HTERT RPE-1 (cell line): ENCODE measurements around the gene INTS1.

Experiments
- in situ Hi-C: fragments of 300-500 bp; cut with MboI; formaldehyde crosslinking; loops from 4 replicates; pipeline ENCODE4 v1.14.3; 2020; ENCODE audit warnings: low sequenced_read_pairs

Gene INTS1

GRCh38 chr7:1490837-1491236 is 13.4 kb downstream of the INTS1 start:
- in situ Hi-C loops, result no loop called here

GRCh38 chr7:1489336-1489735 is 14.9 kb downstream of the INTS1 start:
- in situ Hi-C loops, result no loop called here

GRCh38 chr7:1488016-1488415 is 16.2 kb downstream of the INTS1 start:
- in situ Hi-C loops, result no loop called here

DNA sequence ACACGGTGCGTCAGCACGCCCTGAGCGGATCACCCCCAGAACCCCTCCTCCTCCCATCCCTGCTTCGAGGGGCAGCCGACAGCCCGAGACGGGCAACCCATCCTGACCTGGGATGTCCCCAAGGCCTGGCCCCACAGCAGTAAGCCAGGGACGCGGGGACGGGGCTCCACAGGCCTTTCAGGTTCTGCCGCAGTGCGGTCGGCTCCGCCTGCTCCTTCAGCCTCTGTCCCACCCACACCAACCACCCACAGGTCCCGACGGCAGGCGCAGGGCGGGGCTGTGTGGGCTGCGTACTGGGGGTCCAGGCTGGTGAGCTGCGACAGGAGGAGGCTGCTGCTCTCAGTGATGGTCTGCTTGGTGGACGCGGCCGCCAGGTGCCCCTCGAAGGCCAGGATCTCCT is 16.7 kb downstream of the INTS1 start:
- in situ Hi-C loops, result no loop called here

- in situ Hi-C loops, result no loop called here
These were observed 17.6 kb downstream of the INTS1 start for GRCh38 chr7:1486571-1486970.

GRCh38 chr7:1485156-1485555 is 19.0 kb downstream of the INTS1 start:
- in situ Hi-C loops, result no loop called here

DNA sequence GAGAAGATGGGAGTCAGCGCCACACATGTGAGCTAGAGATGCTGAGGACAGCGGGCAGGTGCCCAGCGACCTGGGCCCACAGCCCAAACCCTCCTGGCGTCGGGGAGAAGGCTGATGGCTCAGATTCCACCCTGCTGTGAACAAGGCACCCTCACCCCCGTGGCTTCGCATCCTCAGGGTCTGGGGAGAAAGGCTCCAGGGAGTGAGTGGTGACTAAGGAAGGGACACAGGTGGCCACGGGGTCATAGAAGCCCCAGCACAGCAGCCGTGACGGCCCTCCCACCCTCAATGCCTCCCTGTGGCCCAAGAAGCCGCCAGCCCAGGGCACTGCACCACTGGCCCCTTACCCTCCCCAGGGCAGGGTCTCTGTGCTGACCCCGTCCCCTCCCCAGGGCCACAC is 19.6 kb downstream of the INTS1 start:
- in situ Hi-C loops, result no loop called here

- in situ Hi-C loops, result no loop called here
These were observed 20.4 kb downstream of the INTS1 start for GRCh38 chr7:1483536-1484505.

GRCh38 chr7:1483079-1483478 is 21.1 kb downstream of the INTS1 start:
- in situ Hi-C loops, result no loop called here

GRCh38 chr7:1481300-1481699 is 22.9 kb downstream of the INTS1 start:
- in situ Hi-C loops, result no loop called here

DNA sequence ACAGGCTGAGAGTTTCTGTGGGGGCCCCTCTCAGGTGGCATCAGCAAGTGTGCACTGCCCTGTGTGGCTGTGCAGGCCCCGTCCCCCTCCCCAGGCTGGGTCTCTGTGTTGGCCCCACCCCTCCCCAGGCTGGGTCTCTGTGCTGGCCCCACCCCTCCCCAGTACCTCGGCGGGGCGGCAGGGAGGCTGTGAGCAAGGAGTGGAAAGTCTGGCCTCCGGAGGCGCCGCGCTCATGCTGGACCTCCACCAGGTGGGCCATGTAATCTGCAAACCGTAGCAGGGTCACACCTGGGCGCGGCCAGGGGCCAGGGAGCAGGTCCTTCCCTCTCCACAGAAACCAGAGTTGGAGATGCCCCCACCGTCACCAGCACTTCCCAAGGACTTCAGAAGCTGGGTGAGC is 23.5 kb downstream of the INTS1 start:
- in situ Hi-C loops, result no loop called here

- in situ Hi-C loops, result no loop called here
These were observed 24.9 kb downstream of the INTS1 start for GRCh38 chr7:1479287-1479686.

DNA sequence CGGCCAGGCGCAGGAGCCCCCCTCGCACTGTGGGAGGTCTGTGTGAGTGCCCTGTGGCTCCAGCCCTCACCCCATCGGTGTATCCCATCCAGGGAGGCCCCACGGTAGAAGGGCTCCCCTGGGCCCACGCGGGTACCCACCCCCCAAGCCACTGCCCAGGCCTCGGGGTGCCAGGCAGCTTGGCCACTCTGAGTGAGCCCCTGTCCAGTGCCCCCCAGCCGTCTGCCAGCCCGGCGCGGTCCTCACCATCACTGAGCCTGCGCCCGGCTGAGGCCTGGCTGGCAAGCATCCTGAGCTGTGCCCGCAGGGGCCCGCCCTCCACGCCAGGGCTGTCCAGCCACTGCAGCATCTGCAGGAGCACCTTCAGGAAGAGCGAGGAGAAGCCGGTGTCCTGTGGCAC is 25.7 kb downstream of the INTS1 start:
- in situ Hi-C loops, result no loop called here

GRCh38 chr7:1476859-1477258 is 27.3 kb downstream of the INTS1 start:
- in situ Hi-C loops, result no loop called here

DNA sequence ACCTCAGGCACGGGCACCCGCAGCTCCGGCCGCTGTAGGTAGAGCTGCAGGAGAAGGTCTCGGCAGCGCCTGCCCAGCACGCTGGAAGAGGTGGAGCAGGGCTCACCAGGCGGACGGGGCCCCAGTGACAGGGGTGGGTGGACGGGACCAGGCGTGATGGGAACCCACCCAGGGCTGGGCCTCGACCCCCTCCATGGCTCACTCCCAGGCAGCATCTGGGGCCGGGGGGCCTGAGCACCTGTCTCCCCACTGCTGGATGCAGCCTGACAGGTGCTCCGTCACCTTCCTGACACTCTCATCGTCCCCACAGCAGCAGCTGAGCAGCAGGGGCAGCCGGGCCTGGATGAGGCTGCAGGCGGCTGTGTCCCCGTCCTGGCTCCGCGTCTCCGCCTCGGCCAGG is 28.2 kb downstream of the INTS1 start:
- in situ Hi-C loops, result no loop called here

GRCh38 chr7:1475393-1475792 is 28.8 kb downstream of the INTS1 start:
- in situ Hi-C loops, result no loop called here

GRCh38 chr7:1474736-1475135 is 29.5 kb downstream of the INTS1 start:
- in situ Hi-C loops, result no loop called here

- in situ Hi-C loops, result no loop called here
These were observed 30.2 kb downstream of the INTS1 start for GRCh38 chr7:1473864-1474512.

GRCh38 chr7:1470901-1471300 is 33.3 kb downstream of the INTS1 start:
- in situ Hi-C loops, result no loop called here

- in situ Hi-C loops, result no loop called here
These were observed 35.4 kb downstream of the INTS1 start for GRCh38 chr7:1468643-1469298.

DNA sequence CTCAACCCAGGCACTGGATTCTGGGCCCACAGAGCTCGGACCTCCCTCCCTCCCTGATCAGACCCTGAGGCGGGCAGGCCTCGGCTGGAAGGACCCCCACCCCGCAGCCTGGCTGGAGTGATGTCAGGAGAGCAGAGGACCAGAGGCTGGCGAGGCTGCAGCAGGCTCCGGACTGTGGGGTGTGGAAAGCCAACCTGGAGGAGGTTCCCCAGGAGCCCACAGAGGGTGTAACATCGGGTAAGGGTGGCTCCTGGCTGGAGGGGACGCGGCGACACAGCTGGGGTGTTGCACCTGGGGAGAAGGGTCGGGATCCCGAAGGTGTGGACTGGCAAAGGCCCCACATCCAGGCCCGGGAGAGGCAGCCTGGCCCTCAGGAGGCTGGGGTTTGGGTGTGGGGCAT is 36.0 kb downstream of the INTS1 start:
- in situ Hi-C loops, result no loop called here
